ENCODE data around the gene RRM2.

RRM2 gene

GRCh38 chr2:10158681-10159080 lies 36.1 kb downstream of the RRM2 start:
- DNase-seq (ENCODE audit: low read depth): no peak

GRCh38 chr2:10159086-10159485 lies 36.5 kb downstream of the RRM2 start:
- no peak for DNase-seq (ENCODE audit: low read depth)

GRCh38 chr2:10159581-10160131 lies 37.1 kb downstream of the RRM2 start:
- no peak for DNase-seq (ENCODE audit: low read depth)

GRCh38 chr2:10160203-10160955 lies 37.8 kb downstream of the RRM2 start:
- no peak for DNase-seq (ENCODE audit: low read depth)

GRCh38 chr2:10161206-10161931 lies 38.8 kb downstream of the RRM2 start:
- DNase-seq (ENCODE audit: low read depth): no peak

GRCh38 chr2:10161961-10162441 lies 39.5 kb downstream of the RRM2 start:
- DNase-seq (ENCODE audit: low read depth): no peak

GRCh38 chr2:10162586-10163497 lies 40.3 kb downstream of the RRM2 start:
- DNase-seq (ENCODE audit: low read depth): no peak

GRCh38 chr2:10163498-10164486 lies 41.3 kb downstream of the RRM2 start:
- no peak for DNase-seq (ENCODE audit: low read depth)

- DNase-seq (ENCODE audit: low read depth): no peak
Observed at GRCh38 chr2:10164601-10165000, 42.1 kb downstream of the RRM2 start.

GRCh38 chr2:10165282-10165681 lies 42.7 kb downstream of the RRM2 start:
- DNase-seq (ENCODE audit: low read depth): no peak

GRCh38 chr2:10165861-10166675 lies 43.5 kb downstream of the RRM2 start:
- no peak for DNase-seq (ENCODE audit: low read depth)

GRCh38 chr2:10166676-10167292 lies 44.2 kb downstream of the RRM2 start:
- no peak for DNase-seq (ENCODE audit: low read depth)

- DNase-seq (ENCODE audit: low read depth): no peak
Observed at GRCh38 chr2:10167316-10167715, 44.8 kb downstream of the RRM2 start.

- DNase-seq (ENCODE audit: low read depth): no peak
Observed at GRCh38 chr2:10168221-10168620, 45.7 kb downstream of the RRM2 start.

- DNase-seq (ENCODE audit: low read depth): no peak
Observed at GRCh38 chr2:10169053-10169578, 46.6 kb downstream of the RRM2 start.

- DNase-seq (ENCODE audit: low read depth): no peak
Observed at GRCh38 chr2:10169581-10169980, 47.0 kb downstream of the RRM2 start.

- DNase-seq (ENCODE audit: low read depth): no peak
Observed at GRCh38 chr2:10170256-10170655, 47.7 kb downstream of the RRM2 start.

GRCh38 chr2:10171006-10171800 lies 48.7 kb downstream of the RRM2 start:
- no peak for DNase-seq (ENCODE audit: low read depth)
